ENCODE data around the gene ANKZF1.
A peak's percentile ranks its signal among the peaks of the same experiment; 100 is the strongest.

Gene ANKZF1

DNA sequence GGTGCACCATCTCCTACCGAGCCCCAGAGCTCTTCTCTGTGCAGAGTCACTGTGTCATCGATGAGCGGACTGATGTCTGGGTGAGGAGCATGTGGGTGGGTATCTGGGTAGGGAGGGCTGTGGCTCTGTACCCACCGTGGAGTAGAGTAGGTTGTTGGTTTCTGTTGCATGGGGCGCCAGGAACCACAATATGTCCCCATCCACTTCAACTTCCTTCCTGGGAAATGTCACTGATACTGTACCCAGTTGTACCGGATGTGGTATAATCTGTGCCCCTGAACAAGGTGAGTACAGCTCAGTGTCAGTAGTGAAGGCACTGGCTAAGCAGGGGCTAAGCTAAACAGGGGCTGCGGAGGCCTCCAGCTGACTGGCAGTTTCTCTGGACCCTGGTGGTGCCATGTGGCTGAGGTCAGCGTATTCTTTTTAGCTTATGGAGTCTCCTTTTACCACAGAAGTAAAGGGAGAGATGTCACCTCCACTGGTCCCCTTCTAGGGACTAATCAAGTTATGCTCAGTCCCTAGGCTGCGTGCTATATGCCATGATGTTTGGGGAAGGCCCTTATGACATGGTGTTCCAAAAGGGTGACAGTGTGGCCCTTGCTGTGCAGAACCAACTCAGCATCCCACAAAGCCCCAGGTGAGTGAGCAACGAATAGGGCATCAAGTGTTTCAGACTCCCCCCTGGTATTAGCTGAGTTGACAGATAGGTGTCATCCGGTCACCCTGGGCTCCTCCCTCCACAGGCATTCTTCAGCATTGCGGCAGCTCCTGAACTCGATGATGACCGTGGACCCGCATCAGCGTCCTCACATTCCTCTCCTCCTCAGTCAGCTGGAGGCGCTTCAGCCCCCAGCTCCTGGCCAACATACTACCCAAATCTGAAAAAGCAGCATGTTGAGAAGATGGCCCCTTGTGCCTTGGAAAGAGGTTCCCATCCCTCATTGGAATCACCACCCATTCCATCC is 18.4 kb downstream of the ANKZF1 start:
- Histone ChIP-seq H3K27ac (no peak overlapping the region), H3K4me2 (no peak overlapping the region), H2AFZ (ENCODE audit: low read depth) (no peak overlapping the region), H3K9ac (no peak overlapping the region), H3K4me1 (ENCODE audit: low read depth, poor library complexity, severe bottlenecking) (peaks cover 29% of the 10 kb centered on the region), H3K36me3 (ENCODE audit: insufficient read depth) (no peaks in the 10 kb centered on the region), H3K79me2 (ENCODE audit: insufficient read depth, low read depth) (peaks cover 6% of the 10 kb centered on the region; the same call in 1 of the 2 replicates), H3K4me3 (IDR thresholded peaks at IDR 0.05; ENCODE audit: insufficient read depth, low read depth, low read length) (no peak overlapping the region), H3K27me3 (ENCODE audit: insufficient read depth, low read depth) (no peaks in the 10 kb centered on the region), H4K20me1 (ENCODE audit: insufficient read depth) (no peaks in the 10 kb centered on the region)
- TF ChIP-seq, protein P1, sequence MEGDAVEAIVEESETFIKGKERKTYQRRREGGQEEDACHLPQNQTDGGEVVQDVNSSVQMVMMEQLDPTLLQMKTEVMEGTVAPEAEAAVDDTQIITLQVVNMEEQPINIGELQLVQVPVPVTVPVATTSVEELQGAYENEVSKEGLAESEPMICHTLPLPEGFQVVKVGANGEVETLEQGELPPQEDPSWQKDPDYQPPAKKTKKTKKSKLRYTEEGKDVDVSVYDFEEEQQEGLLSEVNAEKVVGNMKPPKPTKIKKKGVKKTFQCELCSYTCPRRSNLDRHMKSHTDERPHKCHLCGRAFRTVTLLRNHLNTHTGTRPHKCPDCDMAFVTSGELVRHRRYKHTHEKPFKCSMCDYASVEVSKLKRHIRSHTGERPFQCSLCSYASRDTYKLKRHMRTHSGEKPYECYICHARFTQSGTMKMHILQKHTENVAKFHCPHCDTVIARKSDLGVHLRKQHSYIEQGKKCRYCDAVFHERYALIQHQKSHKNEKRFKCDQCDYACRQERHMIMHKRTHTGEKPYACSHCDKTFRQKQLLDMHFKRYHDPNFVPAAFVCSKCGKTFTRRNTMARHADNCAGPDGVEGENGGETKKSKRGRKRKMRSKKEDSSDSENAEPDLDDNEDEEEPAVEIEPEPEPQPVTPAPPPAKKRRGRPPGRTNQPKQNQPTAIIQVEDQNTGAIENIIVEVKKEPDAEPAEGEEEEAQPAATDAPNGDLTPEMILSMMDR (conservative IDR thresholded peaks at IDR 0.05; ENCODE audit: low read depth, low read length): no peak

DNA sequence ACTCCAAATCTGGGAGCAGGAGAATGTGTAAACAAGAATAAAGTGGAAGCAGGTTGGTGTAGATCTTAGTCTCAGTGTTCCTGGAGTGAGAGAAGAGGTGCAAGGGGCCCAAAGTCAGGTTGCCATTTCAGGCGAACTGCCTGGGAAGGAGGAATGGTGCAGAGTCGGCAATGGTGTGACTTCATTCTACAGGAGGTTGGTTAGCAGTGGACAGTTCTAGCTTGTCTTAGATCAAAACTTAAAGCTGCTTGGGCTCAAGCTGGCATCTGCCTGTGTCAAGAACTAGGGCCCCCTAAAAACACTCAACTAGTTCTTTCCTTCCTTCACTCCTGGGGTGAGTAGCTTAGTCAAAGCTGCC is 19.2 kb downstream of the ANKZF1 start:
- no peak overlapping the region for H3K9ac ChIP-seq

DNA sequence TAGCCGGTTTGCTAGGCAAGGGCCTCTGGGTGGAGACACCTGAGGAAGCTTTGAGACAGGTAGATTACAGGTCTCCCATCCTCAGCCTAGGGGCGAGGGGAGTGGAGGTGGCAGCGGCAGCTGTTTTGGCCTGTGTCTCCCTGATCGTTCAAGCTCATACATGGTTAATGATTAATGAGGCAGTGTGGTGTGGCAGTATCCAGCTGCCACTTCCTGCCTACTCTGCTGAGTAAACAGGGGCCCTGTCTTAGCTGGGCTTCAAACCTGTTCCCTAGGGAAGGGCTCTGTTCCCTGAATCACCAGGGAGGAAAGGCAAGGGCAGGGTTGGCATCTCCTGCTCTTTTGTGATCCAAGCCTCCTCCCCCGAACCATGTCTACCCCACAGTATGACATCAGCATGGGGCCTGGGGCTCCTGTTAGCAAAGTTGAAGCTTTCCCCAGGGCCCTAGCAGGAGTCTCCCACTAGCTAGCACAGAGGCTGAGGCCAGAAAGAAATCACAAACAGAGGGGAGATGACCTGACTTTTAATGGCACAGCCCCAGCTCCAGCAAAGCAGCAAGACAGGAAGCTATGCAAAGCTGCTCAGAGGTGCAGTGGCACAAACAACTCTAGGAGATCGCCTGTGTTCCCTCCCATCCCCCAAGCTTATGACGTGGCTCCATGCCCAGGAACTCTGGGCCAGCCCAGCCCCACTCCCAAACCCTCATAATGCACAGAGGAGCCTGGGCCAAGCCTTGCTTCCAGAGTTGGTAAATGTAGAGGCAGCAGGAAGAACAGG is 19.8 kb downstream of the ANKZF1 start:
- Histone ChIP-seq H3K4me3 (IDR thresholded peaks at IDR 0.05; ENCODE audit: insufficient read depth, low read depth, low read length) (no peak overlapping the region), H4K20me1 (ENCODE audit: insufficient read depth) (no peaks in the 10 kb centered on the region), H3K4me1 (ENCODE audit: low read depth, poor library complexity, severe bottlenecking) (peaks cover 26% of the 10 kb centered on the region), H3K9ac (no peak overlapping the region), H3K27ac (peak overlapping the region; percentile 19; the same call in 1 of the 2 replicates), H3K4me2 (peak overlapping the region; percentile 21; the same call in 1 of the 2 replicates), H3K27me3 (ENCODE audit: insufficient read depth, low read depth) (0 out of 2 replicates have a peak, but pooled peaks cover 2% of the 10 kb centered on the region), H3K79me2 (ENCODE audit: insufficient read depth, low read depth) (peaks cover 6% of the 10 kb centered on the region; the same call in 1 of the 2 replicates), H2AFZ (ENCODE audit: low read depth) (no peak overlapping the region), H3K36me3 (ENCODE audit: insufficient read depth) (no peaks in the 10 kb centered on the region)
- TF ChIP-seq, protein P1 (conservative IDR thresholded peaks at IDR 0.05; ENCODE audit: low read depth, low read length): no peak

More for the DNA sequence above, 19.2 kb downstream of the ANKZF1 start:
- no peak overlapping the region for H2AFZ ChIP-seq (ENCODE audit: low read depth)
- peak overlapping the region; percentile 21; the same call in 1 of the 2 replicates for H3K4me2 ChIP-seq
- TF ChIP-seq, protein P1 (conservative IDR thresholded peaks at IDR 0.05; ENCODE audit: low read depth, low read length): no peak
- H3K4me3 ChIP-seq (IDR thresholded peaks at IDR 0.05; ENCODE audit: insufficient read depth, low read depth, low read length): no peak overlapping the region
- no peaks in the 10 kb centered on the region for H4K20me1 ChIP-seq (ENCODE audit: insufficient read depth)
- peak overlapping the region; percentile 19; the same call in 1 of the 2 replicates for H3K27ac ChIP-seq
- H3K4me1 ChIP-seq (ENCODE audit: low read depth, poor library complexity, severe bottlenecking): peaks cover 29% of the 10 kb centered on the region
- H3K27me3 ChIP-seq (ENCODE audit: insufficient read depth, low read depth): no peaks in the 10 kb centered on the region
- H3K36me3 ChIP-seq (ENCODE audit: insufficient read depth): no peaks in the 10 kb centered on the region
- H3K79me2 ChIP-seq (ENCODE audit: insufficient read depth, low read depth): peaks cover 6% of the 10 kb centered on the region; the same call in 1 of the 2 replicates

- peaks cover 10% of the 10 kb centered on the region; the same call in 1 of the 2 replicates for H3K27me3 ChIP-seq (ENCODE audit: insufficient read depth, low read depth)
- H3K4me3 ChIP-seq (IDR thresholded peaks at IDR 0.05; ENCODE audit: insufficient read depth, low read depth, low read length): no peak overlapping the region
- H3K4me1 ChIP-seq (ENCODE audit: low read depth, poor library complexity, severe bottlenecking): peaks cover 30% of the 10 kb centered on the region
- H3K27ac ChIP-seq: peak overlapping the region; percentile 19; the same call in 1 of the 2 replicates
- H3K9ac ChIP-seq: no peak overlapping the region
- peaks cover 6% of the 10 kb centered on the region; the same call in 1 of the 2 replicates for H3K79me2 ChIP-seq (ENCODE audit: insufficient read depth, low read depth)
- H2AFZ ChIP-seq (ENCODE audit: low read depth): no peak overlapping the region
- TF ChIP-seq, protein P1 (conservative IDR thresholded peaks at IDR 0.05; ENCODE audit: low read depth, low read length): no peak
- H3K4me2 ChIP-seq: peak overlapping the region; percentile 21; the same call in 1 of the 2 replicates
- H4K20me1 ChIP-seq (ENCODE audit: insufficient read depth): no peaks in the 10 kb centered on the region
- no peaks in the 10 kb centered on the region for H3K36me3 ChIP-seq (ENCODE audit: insufficient read depth)
These were observed 20.6 kb downstream of the ANKZF1 start for GRCh38 chr2:219250049-219250781.

Measured in KMS-11 (cell line).